ENCODE results near the gene CHEK1.
"Not testable (repeated sequence)": the region's sequence is repeated elsewhere in the genome, so short reads cannot be mapped to it uniquely, and the experiment has no call there.

CHEK1 gene

GRCh38 chr11:125624756-125625213 lies at the start of gene CHEK1:
Gene CHEK1 (plus strand): TSS chr11:125625163. CDS start chr11:125626769, 1,606 bp downstream.
- no peak for DNase-seq

GRCh38 chr11:125577181-125577580 lies 47.8 kb upstream of the CHEK1 start:
- not testable (repeated sequence) for DNase-seq

GRCh38 chr11:125578783-125579182 lies 46.2 kb upstream of the CHEK1 start:
- no peak for DNase-seq

DNA sequence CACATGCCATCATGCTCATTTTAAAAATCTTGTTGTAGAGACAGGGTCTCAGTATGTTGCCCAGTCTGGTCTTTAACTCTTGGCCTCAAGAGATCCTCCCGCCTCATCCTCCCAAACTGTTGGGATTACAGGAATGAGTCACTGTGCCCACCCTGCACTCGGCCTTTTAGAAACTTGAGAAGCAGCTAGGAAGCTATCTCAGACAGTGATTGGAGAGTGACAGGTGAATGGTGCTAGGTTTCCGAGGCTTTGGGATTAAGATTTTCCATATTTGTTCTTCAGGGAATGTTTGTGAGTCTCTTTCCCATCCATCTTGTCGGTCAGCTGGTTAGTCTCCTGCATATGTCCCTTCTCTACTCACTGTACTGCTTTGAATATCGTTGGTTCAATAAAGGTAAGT lies 45.2 kb upstream of the CHEK1 start:
- DNase-seq, result no peak

GRCh38 chr11:125583496-125583895 lies 41.5 kb upstream of the CHEK1 start:
- no peak for DNase-seq

- DNase-seq, result no peak
Observed at GRCh38 chr11:125585487-125585886, 39.5 kb upstream of the CHEK1 start.

GRCh38 chr11:125586623-125587022 lies 38.3 kb upstream of the CHEK1 start:
- no peak for DNase-seq

DNA sequence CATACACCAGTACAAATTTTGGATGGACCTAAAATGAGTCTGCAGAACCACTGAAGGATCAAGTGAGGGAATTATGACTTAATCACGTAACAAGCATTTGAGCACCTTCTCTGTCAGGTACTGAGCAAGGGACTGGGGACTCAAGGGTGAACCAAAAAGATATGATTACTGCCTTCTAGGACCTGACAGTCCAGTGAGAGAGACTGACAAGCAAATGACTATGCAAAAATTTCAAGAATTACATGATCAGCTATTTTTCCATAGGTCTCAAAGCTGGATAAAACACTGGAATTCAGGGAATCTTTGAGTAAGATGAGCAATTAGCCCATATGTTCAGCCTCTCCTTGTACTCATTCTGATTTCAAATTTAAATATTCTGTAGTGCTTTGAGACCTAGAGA lies 37.5 kb upstream of the CHEK1 start:
- no peak for DNase-seq

DNA sequence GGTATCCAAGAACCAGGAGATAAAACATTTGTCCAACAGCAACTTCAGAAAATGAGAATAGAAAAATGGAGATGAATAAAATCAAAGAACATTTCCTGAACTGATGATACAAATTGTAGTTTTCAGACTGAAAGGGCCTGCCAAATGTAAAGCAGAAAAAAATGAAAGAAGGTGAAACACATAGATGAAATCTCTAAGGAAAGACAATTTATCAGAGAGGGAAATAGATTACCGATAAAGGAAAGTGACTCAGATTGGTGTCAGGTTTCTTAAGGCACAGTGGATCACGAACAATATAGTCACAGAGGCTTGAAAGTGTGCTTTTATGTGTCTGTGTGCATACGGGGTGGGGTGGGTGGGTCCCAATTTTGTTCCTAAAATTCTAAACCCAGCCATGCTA lies 36.5 kb upstream of the CHEK1 start:
- no peak for DNase-seq

DNA sequence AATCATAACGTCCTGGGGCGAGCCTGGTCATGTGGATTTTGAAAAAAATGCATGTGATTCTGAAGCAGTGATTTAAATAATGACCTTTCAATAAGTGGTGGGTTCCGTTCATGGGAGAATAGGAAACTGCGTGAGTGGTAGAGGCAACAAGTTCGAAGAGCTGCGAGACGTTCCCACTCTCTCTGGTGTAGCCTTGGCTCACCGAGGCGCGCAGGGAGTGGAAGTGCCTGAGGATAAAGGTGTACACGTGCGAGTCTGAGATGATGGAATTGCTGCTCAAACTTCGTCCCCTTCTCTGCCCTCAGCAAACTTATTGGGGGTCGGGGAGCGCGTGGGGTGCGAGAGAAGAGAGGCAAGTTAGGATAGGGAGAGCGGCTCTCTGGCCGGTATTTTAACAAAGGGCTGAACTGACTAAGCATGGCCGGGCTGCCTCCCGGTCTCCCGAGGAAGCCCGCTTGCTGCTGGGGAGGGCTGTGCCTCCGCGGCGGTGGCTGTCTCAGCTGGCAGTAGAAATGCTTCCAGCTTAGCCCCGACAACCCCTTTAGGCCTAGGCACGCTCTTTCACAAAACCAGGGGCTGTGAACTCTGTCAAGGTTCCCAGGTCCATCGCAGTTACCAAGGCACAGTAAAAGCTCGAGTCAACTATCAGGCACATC lies 33.2 kb upstream of the CHEK1 start:
- DNase-seq, result no peak

DNA sequence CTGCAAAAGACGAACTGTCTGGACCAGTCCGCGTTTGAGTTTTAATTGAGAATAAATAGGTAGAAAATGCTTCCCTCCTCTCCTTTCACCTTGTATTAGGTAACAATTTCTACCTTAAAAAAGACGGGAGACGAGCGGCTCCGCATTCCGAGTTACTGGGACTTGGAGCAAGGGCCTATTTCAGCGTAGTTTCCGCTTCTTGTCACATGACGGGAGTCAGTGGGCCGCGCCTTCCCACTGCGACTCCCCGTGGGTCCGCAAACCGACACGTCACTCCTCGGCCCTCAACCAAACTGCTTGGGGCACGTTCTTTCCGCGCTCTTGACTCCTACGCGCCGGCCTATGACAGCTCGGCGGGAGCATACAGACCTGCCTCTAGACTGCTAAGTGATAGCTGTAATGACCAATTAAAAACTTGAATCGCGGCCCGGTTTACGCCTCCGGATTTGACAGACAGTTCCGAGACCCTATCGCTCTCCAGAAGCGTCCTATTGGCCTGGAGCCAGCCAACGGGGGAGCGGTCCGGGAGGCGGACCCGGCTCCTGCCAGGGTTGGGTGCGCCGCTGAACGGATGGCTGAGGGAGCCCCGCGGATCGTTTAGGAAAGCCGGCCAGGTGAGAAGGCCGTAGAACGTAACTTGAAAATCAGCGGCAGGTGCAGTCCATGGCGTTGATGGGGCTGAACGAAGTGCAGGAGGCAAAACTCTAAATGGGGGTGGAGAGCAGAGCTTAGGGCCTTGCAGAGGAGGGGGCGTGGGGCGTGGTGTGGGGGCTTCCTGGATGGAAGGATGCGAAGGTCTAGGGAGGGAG lies 32.5 kb upstream of the CHEK1 start, which contains the start of gene STT3A:
TSS of gene STT3A (plus strand) at position 548 of the 809 bp plus-strand sequence. CDS start 3,064 bp downstream, outside the sequence.
- peak; percentile 99 for DNase-seq

GRCh38 chr11:125593114-125593820 lies 31.7 kb upstream of the CHEK1 start:
- no peak for DNase-seq

DNA sequence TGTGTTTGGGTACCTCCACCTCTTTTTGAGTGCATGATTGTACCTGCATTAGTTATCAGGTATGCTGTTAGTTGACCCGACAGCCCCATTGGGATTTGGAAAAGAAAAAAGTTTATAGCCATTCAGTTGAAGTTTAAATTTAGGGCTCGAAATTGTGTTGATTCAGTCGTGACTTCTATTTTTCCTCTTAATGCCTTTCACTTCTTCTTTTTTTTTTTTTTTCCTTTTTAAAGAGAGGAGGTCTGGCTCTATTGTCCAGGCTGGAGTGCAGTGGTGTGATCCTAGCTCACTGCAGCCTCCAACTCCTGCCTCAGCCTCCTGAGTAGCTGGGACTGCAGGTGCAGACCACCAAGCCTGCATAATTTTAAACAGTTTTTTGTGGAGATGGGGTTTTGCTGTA lies 30.0 kb upstream of the CHEK1 start:
- DNase-seq, result no peak

DNA sequence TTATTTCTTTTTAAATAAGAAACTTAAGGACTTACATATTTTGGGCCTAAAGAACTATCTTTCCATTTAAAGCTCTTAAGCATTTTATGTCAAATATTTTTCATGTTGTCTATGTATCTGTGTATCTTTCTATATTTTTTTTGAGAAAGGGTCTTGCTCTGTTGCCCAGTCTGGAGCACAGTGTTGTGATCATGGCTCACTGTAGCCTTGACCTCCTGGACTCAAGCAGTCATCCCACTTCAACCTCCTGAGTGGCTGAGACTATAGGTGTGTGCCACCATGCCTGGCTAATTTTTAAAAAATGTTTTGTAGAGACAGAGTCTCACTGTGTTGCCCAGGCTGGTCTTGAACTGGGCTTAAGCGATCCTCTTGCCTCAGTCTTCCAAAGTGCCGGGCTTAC lies 24.3 kb upstream of the CHEK1 start:
- DNase-seq, result no peak

- no peak for DNase-seq
Observed at GRCh38 chr11:125603207-125603606, 21.8 kb upstream of the CHEK1 start.

GRCh38 chr11:125605417-125605816 lies 19.5 kb upstream of the CHEK1 start:
- DNase-seq, result no peak

- no peak for DNase-seq
Observed at GRCh38 chr11:125609545-125609944, 15.4 kb upstream of the CHEK1 start.

- no peak for DNase-seq
Observed at GRCh38 chr11:125618383-125618782, 6.6 kb upstream of the CHEK1 start.

- DNase-seq, result no peak
Observed at GRCh38 chr11:125621995-125622394, 3.0 kb upstream of the CHEK1 start.

- no peak for DNase-seq
Observed at GRCh38 chr11:125623064-125623463, 1.9 kb upstream of the CHEK1 start.

DNA sequence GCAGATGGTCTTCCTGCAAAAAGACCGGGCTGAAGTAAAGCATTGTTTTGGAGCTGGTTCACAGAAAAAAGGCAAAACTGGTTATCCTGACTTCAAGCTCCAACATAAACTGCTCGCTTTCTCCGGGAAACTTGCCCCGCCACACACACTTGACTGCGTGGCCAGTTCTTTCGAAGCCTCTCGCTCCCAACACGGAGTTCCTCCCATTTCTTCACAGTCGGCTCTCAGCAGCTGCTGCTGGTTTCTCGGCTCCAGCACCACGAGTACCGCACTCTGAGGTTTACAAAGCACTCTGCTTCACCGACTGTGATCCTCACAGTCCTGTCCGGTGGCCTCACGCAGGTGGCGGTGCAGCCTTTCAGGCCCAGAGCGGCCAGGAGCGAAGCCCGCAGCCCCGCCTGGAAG lies 264 bp downstream of the CHEK1 start:
- DNase-seq, result no peak

GRCh38 chr11:125625630-125626287 lies 796 bp downstream of the CHEK1 start:
- peak; percentile 94 for DNase-seq
